ENCODE results near the gene ARID1B.
A peak's percentile ranks its signal among the peaks of the same experiment; 100 is the strongest.

Gene ARID1B

DNA sequence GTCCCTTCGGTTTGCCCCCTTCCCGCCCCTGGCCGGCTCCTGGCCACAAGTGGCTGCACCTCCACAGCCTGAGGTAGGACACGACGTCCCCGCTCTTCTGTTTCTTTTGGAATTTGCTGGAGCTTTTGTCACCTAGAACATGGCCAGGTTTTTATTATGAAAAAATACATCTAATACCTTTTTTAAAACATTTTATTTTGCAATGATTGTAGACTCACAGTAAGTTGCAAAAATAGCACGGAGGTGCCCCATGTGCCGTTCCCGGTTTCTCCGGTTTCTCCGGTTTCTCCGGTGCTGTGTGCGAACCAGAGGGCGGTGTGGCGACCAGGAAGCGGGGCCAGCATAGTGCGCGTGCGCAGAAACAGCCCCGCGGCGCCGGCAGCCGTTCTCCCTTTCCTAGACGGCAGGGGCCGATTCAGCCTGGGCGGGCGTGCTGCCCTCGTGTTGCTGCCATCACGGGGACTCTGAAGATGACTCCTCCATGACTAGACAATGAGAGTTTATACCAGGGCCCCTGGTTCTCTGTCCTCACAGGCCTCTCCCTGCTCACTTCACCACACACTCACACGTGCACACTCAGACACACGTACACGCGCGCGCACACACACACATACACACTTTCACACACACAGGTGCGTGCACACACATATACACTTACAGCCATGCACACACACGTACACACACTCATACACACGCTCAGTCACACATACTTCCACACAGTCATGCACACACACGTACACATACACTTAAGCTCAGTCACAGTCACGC, 444.1 kb downstream of the ARID1B start:
- in situ Hi-C loops (cut with HindIII; ENCODE audit: low sequenced_read_pairs) = no loop called here
- TF ChIP-seq, protein P1, sequence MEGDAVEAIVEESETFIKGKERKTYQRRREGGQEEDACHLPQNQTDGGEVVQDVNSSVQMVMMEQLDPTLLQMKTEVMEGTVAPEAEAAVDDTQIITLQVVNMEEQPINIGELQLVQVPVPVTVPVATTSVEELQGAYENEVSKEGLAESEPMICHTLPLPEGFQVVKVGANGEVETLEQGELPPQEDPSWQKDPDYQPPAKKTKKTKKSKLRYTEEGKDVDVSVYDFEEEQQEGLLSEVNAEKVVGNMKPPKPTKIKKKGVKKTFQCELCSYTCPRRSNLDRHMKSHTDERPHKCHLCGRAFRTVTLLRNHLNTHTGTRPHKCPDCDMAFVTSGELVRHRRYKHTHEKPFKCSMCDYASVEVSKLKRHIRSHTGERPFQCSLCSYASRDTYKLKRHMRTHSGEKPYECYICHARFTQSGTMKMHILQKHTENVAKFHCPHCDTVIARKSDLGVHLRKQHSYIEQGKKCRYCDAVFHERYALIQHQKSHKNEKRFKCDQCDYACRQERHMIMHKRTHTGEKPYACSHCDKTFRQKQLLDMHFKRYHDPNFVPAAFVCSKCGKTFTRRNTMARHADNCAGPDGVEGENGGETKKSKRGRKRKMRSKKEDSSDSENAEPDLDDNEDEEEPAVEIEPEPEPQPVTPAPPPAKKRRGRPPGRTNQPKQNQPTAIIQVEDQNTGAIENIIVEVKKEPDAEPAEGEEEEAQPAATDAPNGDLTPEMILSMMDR (IDR thresholded peaks at IDR 0.05; ENCODE audit: low read depth, low read length) = peak; percentile 3
- peak overlapping the region; percentile 40 for H3K4me3 ChIP-seq (ENCODE audit: low read depth, low read length)
- DNase-seq (ENCODE audit: low read depth, low spot score) = peak; percentile 67

DNA sequence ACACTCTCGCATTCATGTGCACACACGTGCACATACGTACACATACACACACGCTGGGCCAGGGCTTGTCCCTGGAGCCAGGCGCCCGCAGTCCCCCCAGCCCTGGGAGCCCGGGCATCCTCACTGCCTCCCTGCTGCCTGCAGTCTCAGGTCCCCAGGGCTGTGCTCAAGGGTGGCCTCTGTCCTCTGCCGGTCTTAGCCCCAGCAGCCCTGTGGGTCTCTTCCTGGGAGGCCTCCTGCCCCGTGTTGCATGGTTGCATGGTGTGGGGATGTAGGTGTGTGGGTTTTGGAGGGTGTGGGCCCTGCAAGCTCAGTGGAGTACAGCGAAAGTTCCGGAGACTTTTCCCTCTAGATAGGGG, 444.6 kb downstream of the ARID1B start:
- H3K4me3 ChIP-seq (ENCODE audit: low read depth, low read length) = no peak overlapping the region
- TF ChIP-seq, protein P1 (IDR thresholded peaks at IDR 0.05; ENCODE audit: low read depth, low read length) = no peak
- in situ Hi-C loops (cut with HindIII; ENCODE audit: low sequenced_read_pairs) = no loop called here
- DNase-seq (ENCODE audit: low read depth, low spot score) = no peak

DNA sequence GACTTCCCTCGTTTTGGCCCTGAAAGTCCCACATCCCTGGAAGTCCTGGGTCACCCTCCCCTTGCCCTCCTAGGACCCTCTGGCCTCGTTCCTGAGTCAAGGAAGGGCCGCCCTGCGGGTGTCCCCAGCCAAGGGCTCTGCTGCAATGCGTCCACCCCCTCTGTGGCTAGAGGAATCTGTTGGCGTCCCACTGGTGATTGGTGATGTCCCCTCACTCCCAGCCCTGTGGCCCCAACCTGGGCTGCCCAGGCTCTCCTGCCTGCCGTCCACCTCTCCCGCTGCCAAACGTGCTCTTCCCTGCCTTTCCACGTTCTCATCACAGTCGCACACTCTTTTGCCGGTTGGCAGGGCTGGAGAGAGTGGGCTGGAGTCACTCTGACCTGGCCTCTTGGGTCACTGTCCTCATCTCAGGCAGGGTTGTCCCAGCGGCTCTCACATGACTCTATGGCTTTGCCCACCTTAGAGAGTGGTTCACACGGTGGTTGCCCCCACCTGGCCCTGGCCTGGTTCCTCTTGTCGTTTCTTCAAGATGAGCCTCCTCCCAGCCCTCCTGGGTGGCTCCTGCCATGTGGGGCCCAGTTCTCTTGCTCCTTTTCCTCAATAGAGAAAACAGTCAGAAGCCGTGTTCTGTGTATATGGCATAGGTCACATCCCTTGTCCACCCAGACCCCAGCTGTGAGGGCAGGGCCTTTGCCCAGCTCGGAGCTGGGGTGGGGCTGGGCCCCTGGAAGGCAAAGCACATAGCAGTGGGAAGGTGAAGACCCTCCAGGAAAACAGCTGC, 445.2 kb downstream of the ARID1B start:
- no peak for DNase-seq (ENCODE audit: low read depth, low spot score)
- no peak overlapping the region for H3K4me3 ChIP-seq (ENCODE audit: low read depth, low read length)
- in situ Hi-C loops (cut with HindIII; ENCODE audit: low sequenced_read_pairs) = no loop called here
- TF ChIP-seq, protein P1 (IDR thresholded peaks at IDR 0.05; ENCODE audit: low read depth, low read length) = no peak

DNA sequence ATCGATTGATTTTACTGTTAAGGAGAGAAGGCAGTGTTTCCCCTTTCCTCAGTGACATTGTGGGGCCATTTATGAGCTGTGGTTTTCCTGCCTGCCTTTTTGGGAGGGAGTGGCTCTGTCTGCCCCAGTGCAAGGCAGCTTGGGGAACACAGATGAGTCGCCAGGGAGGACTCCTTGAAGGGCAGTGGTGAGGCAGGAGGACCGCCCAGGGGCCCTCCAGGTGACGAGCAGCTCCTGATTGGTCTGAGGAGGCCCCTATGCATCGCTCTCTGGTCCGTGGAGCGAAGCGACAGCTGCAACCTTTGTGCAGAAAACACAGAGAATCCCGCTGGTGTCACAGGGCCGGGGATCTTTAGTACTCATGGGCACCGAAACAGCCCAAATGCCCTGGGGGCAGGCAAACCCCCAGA, 445.8 kb downstream of the ARID1B start:
- in situ Hi-C loops (cut with HindIII; ENCODE audit: low sequenced_read_pairs) = no loop called here
- TF ChIP-seq, protein P1 (IDR thresholded peaks at IDR 0.05; ENCODE audit: low read depth, low read length) = no peak
- H3K4me3 ChIP-seq (ENCODE audit: low read depth, low read length) = no peak overlapping the region
- DNase-seq (ENCODE audit: low read depth, low spot score) = no peak

DNA sequence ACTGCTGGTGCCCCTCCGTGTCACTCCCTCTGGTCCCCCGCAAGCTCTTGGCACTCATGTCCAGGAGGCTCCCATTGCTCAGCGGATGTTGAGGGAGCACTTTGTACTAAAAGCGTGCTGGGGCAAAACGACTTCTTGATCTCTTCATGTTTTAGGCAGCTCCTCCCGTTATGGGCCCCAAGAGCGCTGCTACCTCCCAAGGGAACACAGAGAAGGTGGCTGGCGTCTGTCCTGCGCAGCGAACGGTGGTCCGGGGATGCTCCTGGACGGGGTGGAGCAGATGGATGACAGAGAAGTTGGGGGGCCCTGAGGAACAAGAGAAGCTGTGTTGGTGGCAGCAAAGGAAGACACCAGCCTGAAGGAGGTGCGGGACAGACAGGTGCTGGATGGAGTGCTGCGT, 446.3 kb downstream of the ARID1B start:
- TF ChIP-seq, protein P1 (IDR thresholded peaks at IDR 0.05; ENCODE audit: low read depth, low read length) = no peak
- DNase-seq (ENCODE audit: low read depth, low spot score) = no peak
- in situ Hi-C loops (cut with HindIII; ENCODE audit: low sequenced_read_pairs) = no loop called here
- no peak overlapping the region for H3K4me3 ChIP-seq (ENCODE audit: low read depth, low read length)

DNA sequence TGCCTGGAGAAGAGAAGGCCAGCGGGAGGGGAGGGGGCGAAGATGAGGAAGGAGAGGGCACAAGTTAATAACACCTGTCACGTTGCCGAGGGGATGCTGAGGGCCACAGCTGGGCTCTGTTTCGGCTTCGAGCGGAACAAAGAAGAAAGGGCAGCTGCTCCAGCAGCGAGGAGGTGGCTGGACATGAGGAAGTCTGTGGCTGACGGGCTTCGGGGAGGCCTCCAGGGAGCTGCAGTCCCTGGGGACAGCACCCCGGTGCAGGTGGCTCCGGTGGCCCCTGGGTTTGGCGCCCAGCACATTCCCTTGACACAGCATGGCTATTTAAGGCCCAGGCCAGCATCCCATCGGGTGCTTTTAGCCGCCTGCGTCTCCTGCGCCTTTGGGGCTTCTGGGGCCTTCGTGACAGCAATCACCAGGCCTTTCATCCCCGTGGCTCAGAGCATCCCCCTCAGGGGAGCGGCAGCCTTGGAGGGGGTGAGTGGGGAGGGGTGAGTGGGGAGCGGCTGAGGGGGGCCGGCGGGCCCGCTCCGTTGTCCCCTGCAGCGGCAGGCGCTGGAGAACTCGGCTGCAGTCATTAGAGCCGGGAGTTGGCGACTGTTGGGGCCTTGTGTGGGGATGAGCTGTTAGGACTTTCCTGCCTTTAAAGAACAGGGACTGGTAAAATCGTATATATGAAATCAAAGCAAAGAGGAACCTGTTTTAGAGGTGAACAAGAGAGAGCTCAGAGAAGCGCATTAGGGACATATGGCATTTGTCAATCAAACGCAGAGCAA, 447.2 kb downstream of the ARID1B start:
- in situ Hi-C loops (cut with HindIII; ENCODE audit: low sequenced_read_pairs) = no loop called here
- TF ChIP-seq, protein P1 (IDR thresholded peaks at IDR 0.05; ENCODE audit: low read depth, low read length) = no peak
- H3K4me3 ChIP-seq (ENCODE audit: low read depth, low read length) = no peak overlapping the region
- no peak for DNase-seq (ENCODE audit: low read depth, low spot score)
